ENCODE results near the gene PAX3.

Gene PAX3

DNA sequence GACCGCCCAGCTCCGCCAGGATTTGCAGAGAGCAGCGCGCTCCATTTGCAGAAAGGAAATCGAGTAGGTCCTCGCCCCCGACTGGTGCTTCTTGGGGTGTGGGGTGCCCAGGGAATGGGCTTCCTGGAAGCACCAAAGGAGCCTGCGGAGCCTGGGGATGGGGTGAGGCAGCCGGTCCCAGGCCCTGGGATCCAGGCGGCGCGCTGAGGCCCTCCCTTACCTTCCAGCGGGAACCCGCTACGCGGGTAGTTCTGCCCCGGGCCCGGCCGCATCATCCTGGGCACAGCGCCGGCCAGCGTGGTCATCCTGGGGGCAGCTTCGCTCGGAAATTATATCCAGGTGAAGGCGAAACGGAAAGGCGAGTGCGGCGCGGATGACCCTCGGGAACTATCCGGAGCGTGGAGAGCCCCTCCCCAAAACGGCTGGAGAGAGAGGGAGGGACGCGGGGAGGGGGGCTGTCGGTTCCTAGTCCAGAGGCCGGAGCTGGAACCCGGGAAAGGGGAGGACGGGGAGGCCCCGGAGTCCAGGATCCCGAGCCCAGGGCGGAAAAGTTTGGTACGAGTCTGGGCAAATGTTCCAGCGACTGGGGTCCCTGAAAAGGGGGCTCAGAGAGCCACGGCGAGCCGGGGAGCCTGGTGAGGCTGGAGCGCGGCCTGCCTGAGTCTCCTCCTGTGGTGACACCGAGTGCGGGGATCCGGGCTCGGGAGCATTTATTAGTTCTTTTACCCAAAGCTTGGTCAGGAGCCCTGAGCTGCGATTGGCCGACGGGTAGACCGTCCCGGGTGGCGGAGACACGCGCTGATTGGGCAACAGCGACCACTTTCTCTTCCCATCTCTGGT, at the start of gene PAX3:
Gene PAX3, minus strand, starts transcription at position 688 of the 840 bp plus-strand sequence. Its CDS starts 383 bp downstream, at position 305.
- TF ChIP-seq FOXM1 (IDR thresholded peaks at IDR 0.05; ENCODE audit: borderline replicate concordance, low read depth) (no peak), EGR1 (IDR thresholded peaks at IDR 0.05) (no peak), ZBTB7A (IDR thresholded peaks at IDR 0.05; ENCODE audit: low read depth) (no peak), YY1 (IDR thresholded peaks at IDR 0.05; ENCODE audit: low read depth) (no peak), CEBPB (IDR thresholded peaks at IDR 0.05) (no peak), TEAD4 (IDR thresholded peaks at IDR 0.05) (no peak), TAF1 (IDR thresholded peaks at IDR 0.05; ENCODE audit: low read depth) (no peak), RAD21 (IDR thresholded peaks at IDR 0.05; ENCODE audit: low read depth) (no peak), EP300 (IDR thresholded peaks at IDR 0.05; ENCODE audit: borderline replicate concordance) (no peak), TCF12 (IDR thresholded peaks at IDR 0.05; ENCODE audit: low read depth) (no peak), NFIC (IDR thresholded peaks at IDR 0.05) (no peak), CREB1 (IDR thresholded peaks at IDR 0.05; ENCODE audit: low read depth) (no peak)
- TF ChIP-seq, protein P1, sequence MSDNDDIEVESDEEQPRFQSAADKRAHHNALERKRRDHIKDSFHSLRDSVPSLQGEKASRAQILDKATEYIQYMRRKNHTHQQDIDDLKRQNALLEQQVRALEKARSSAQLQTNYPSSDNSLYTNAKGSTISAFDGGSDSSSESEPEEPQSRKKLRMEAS (IDR thresholded peaks at IDR 0.05): no peak
- TF ChIP-seq, protein P2, sequence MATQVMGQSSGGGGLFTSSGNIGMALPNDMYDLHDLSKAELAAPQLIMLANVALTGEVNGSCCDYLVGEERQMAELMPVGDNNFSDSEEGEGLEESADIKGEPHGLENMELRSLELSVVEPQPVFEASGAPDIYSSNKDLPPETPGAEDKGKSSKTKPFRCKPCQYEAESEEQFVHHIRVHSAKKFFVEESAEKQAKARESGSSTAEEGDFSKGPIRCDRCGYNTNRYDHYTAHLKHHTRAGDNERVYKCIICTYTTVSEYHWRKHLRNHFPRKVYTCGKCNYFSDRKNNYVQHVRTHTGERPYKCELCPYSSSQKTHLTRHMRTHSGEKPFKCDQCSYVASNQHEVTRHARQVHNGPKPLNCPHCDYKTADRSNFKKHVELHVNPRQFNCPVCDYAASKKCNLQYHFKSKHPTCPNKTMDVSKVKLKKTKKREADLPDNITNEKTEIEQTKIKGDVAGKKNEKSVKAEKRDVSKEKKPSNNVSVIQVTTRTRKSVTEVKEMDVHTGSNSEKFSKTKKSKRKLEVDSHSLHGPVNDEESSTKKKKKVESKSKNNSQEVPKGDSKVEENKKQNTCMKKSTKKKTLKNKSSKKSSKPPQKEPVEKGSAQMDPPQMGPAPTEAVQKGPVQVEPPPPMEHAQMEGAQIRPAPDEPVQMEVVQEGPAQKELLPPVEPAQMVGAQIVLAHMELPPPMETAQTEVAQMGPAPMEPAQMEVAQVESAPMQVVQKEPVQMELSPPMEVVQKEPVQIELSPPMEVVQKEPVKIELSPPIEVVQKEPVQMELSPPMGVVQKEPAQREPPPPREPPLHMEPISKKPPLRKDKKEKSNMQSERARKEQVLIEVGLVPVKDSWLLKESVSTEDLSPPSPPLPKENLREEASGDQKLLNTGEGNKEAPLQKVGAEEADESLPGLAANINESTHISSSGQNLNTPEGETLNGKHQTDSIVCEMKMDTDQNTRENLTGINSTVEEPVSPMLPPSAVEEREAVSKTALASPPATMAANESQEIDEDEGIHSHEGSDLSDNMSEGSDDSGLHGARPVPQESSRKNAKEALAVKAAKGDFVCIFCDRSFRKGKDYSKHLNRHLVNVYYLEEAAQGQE (IDR thresholded peaks at IDR 0.05; ENCODE audit: low read depth): no peak
- TF ChIP-seq, protein P3, sequence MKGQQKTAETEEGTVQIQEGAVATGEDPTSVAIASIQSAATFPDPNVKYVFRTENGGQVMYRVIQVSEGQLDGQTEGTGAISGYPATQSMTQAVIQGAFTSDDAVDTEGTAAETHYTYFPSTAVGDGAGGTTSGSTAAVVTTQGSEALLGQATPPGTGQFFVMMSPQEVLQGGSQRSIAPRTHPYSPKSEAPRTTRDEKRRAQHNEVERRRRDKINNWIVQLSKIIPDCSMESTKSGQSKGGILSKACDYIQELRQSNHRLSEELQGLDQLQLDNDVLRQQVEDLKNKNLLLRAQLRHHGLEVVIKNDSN (IDR thresholded peaks at IDR 0.05): no peak

DNA sequence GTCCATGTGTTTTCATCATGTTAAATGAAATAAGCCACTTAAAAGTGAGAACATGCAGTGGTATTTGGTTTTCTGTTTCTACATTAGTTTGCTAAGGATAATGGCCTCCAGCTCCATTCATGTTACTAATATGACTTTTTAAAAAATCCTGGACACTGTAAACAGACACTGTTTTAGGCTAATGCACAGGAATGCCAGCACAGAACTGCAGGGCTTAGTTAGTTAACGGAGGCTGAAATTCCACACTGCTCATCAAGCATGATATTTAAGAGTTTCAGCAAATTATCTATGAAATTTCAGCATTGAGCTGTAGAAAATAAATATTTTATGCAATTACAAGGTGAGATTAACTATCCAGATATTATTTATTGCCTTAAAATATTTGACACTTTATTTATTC, 42.5 kb upstream of the PAX3 start:
- TF ChIP-seq TCF12 (IDR thresholded peaks at IDR 0.05; ENCODE audit: low read depth) (0 out of 2 replicates have a peak, but pooled peaks have one; percentile 20), TEAD4 (IDR thresholded peaks at IDR 0.05) (peak; percentile 78), RAD21 (IDR thresholded peaks at IDR 0.05; ENCODE audit: low read depth) (no peak)

DNA sequence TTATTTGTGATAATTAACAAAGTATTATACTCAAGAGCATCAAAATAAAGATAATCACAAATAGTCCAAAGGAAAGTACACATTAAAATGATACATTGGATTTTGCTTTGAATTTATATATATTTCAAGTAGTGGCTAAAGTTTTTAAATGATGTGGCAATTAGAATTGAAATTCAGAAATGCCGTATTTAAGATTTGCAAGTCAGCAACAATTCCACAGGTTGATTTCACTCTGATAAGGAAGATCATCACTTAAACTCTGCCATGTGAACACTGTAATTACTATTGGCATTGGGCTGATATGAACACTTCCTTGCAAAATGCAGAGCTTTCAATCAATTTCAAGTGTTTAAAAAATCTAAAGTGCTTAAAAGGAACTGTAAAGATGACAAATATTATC, 39.6 kb upstream of the PAX3 start:
- TF ChIP-seq TEAD4 (IDR thresholded peaks at IDR 0.05) (no peak), RAD21 (IDR thresholded peaks at IDR 0.05; ENCODE audit: low read depth) (no peak), ZBTB7A (IDR thresholded peaks at IDR 0.05; ENCODE audit: low read depth) (no peak), TCF12 (IDR thresholded peaks at IDR 0.05; ENCODE audit: low read depth) (no peak), YY1 (IDR thresholded peaks at IDR 0.05; ENCODE audit: low read depth) (no peak), CEBPB (IDR thresholded peaks at IDR 0.05) (no peak), EP300 (IDR thresholded peaks at IDR 0.05; ENCODE audit: borderline replicate concordance) (no peak), NFIC (IDR thresholded peaks at IDR 0.05) (no peak), FOXM1 (IDR thresholded peaks at IDR 0.05; ENCODE audit: borderline replicate concordance, low read depth) (no peak)
- TF ChIP-seq, protein P1 (IDR thresholded peaks at IDR 0.05): no peak
- TF ChIP-seq, protein P3 (IDR thresholded peaks at IDR 0.05): no peak
- TF ChIP-seq, protein P2 (IDR thresholded peaks at IDR 0.05; ENCODE audit: low read depth): no peak

DNA sequence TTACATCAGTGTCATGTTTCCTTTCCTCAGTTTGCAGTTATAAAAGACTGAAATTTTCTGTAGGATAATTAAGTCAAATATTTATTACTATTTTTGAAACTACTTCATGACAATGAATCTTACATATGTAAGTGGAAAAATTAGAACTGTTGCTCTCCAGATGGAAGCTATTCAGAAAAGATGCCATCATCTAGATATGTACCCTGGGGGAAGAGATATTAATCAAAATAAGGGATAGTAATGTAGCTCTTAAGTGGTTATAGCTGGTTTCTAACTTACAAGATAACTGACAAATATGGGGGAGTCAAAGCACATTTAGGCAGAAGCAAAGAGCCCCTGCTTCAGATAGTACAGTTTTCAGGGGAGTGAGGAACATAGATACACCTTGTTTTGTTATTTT, 38.1 kb upstream of the PAX3 start:
- TF ChIP-seq, protein P2 (IDR thresholded peaks at IDR 0.05; ENCODE audit: low read depth): no peak
- TF ChIP-seq CREB1 (IDR thresholded peaks at IDR 0.05; ENCODE audit: low read depth) (no peak), ZBTB7A (IDR thresholded peaks at IDR 0.05; ENCODE audit: low read depth) (no peak), RAD21 (IDR thresholded peaks at IDR 0.05; ENCODE audit: low read depth) (no peak), TAF1 (IDR thresholded peaks at IDR 0.05; ENCODE audit: low read depth) (no peak), FOXM1 (IDR thresholded peaks at IDR 0.05; ENCODE audit: borderline replicate concordance, low read depth) (no peak), EP300 (IDR thresholded peaks at IDR 0.05; ENCODE audit: borderline replicate concordance) (no peak), YY1 (IDR thresholded peaks at IDR 0.05; ENCODE audit: low read depth) (no peak), EGR1 (IDR thresholded peaks at IDR 0.05) (no peak), NFIC (IDR thresholded peaks at IDR 0.05) (no peak), TCF12 (IDR thresholded peaks at IDR 0.05; ENCODE audit: low read depth) (no peak), CEBPB (IDR thresholded peaks at IDR 0.05) (no peak), TEAD4 (IDR thresholded peaks at IDR 0.05) (no peak)
- TF ChIP-seq, protein P1 (IDR thresholded peaks at IDR 0.05): no peak
- TF ChIP-seq, protein P3 (IDR thresholded peaks at IDR 0.05): no peak
